Measurements from ENCODE around the gene NAGK.
"Not testable (repeated sequence)": the region's sequence is repeated elsewhere in the genome, so short reads cannot be mapped to it uniquely, and the experiment has no call there.

The NAGK gene

GRCh38 chr2:71068218-71069035, at the start of gene NAGK:
Gene NAGK, plus strand, starts transcription at chr2:71068648. Its CDS starts 36 bp downstream, at chr2:71068684.
- Mint-ChIP-seq H3K27me3 (no peaks in the 10 kb centered on the region), H3K4me3 (peak within 1 kb of the TSS; percentile 90), H3K9me3 (no peaks in the 10 kb centered on the region), H3K4me1 (peaks cover 50% of the 10 kb centered on the region), H3K27ac (peak within 1 kb of the TSS; percentile 97 to 98)
- ATAC-seq = peak; percentile 88
- peak; percentile 98 to 99 for DNase-seq

GRCh38 chr2:71019989-71020388, 48.5 kb upstream of the NAGK start:
- peaks cover 13% of the 10 kb centered on the region for H3K4me1 Mint-ChIP-seq
- H3K9me3 Mint-ChIP-seq, H3K27me3 Mint-ChIP-seq, ATAC-seq, H3K4me3 Mint-ChIP-seq, DNase-seq, H3K27ac Mint-ChIP-seq: not testable (repeated sequence)

GRCh38 chr2:71021394-71021793, 47.1 kb upstream of the NAGK start:
- ATAC-seq, H3K4me3 Mint-ChIP-seq, H3K9me3 Mint-ChIP-seq, H3K27me3 Mint-ChIP-seq, DNase-seq: not testable (repeated sequence)
- H3K4me1 Mint-ChIP-seq = peaks cover 13% of the 10 kb centered on the region
- peak overlapping the region in 1 of 2 donors; percentile 65 for H3K27ac Mint-ChIP-seq

- ATAC-seq, H3K27me3 Mint-ChIP-seq, H3K9me3 Mint-ChIP-seq: not testable (repeated sequence)
- H3K27ac Mint-ChIP-seq = peak overlapping the region in 1 of 2 donors; percentile 88
- peak overlapping the region in 1 of 2 donors; percentile 31 for H3K4me3 Mint-ChIP-seq
- peak; percentile 62 to 80 for DNase-seq
- peaks cover 13% of the 10 kb centered on the region for H3K4me1 Mint-ChIP-seq
Measured at GRCh38 chr2:71023553-71024243, 44.8 kb upstream of the NAGK start.

- not testable (repeated sequence) for DNase-seq, H3K4me3 Mint-ChIP-seq, H3K4me1 Mint-ChIP-seq, ATAC-seq, H3K9me3 Mint-ChIP-seq
- Mint-ChIP-seq H3K27ac (peak overlapping the region in 1 of 2 donors; percentile 55), H3K27me3 (peaks cover 48% of the 10 kb centered on the region)
Measured at GRCh38 chr2:71036296-71036695, 32.2 kb upstream of the NAGK start.

- Mint-ChIP-seq H3K27me3 (peaks cover 11% of the 10 kb centered on the region), H3K27ac (no peak overlapping the region), H3K9me3 (no peaks in the 10 kb centered on the region), H3K4me1 (no peaks in the 10 kb centered on the region), H3K4me3 (no peak overlapping the region)
- DNase-seq (no peak), ATAC-seq (no peak)
Measured at GRCh38 chr2:71042287-71042686, 26.2 kb upstream of the NAGK start.

- no peak overlapping the region for H3K4me3 Mint-ChIP-seq
Measured at GRCh38 chr2:71043531-71044407, 24.7 kb upstream of the NAGK start.

GRCh38 chr2:71045151-71045550, 23.3 kb upstream of the NAGK start:
- DNase-seq (no peak), ATAC-seq (no peak)
- H3K27ac Mint-ChIP-seq = no peak overlapping the region
- no peaks in the 10 kb centered on the region for H3K27me3 Mint-ChIP-seq
- peaks cover 12% of the 10 kb centered on the region for H3K4me1 Mint-ChIP-seq
- H3K4me3 Mint-ChIP-seq = no peak overlapping the region
- no peaks in the 10 kb centered on the region for H3K9me3 Mint-ChIP-seq

More at GRCh38 chr2:71043531-71044407, 24.7 kb upstream of the NAGK start:
- DNase-seq = peak in 1 of 2 donors; percentile 31
- Mint-ChIP-seq H3K4me1 (no peaks in the 10 kb centered on the region), H3K27ac (no peak overlapping the region), H3K27me3 (no peaks in the 10 kb centered on the region), H3K9me3 (no peaks in the 10 kb centered on the region)
- peak; percentile 73 for ATAC-seq

- no peak for DNase-seq
- H3K9me3 Mint-ChIP-seq = no peaks in the 10 kb centered on the region
- no peak overlapping the region for H3K4me3 Mint-ChIP-seq
- H3K4me1 Mint-ChIP-seq = peaks cover 14% of the 10 kb centered on the region
- no peaks in the 10 kb centered on the region for H3K27me3 Mint-ChIP-seq
- ATAC-seq = no peak
- H3K27ac Mint-ChIP-seq = no peak overlapping the region
Measured at GRCh38 chr2:71045865-71046548, 22.4 kb upstream of the NAGK start.

- no peak for DNase-seq
- Mint-ChIP-seq H3K4me1 (peaks cover 14% of the 10 kb centered on the region), H3K9me3 (no peaks in the 10 kb centered on the region), H3K27me3 (no peaks in the 10 kb centered on the region), H3K4me3 (no peak overlapping the region), H3K27ac (no peak overlapping the region)
- no peak for ATAC-seq
Measured at GRCh38 chr2:71048096-71048495, 20.4 kb upstream of the NAGK start.

GRCh38 chr2:71049704-71050360, 18.6 kb upstream of the NAGK start:
- H3K4me3 Mint-ChIP-seq, H3K9me3 Mint-ChIP-seq, H3K27me3 Mint-ChIP-seq: not testable (repeated sequence)
- DNase-seq (peak; percentile 46 to 72), ATAC-seq (peak; percentile 88)
- H3K4me1 Mint-ChIP-seq = peaks cover 14% of the 10 kb centered on the region
- H3K27ac Mint-ChIP-seq = peak overlapping the region; percentile 46 to 54

GRCh38 chr2:71055206-71055740, 13.2 kb upstream of the NAGK start:
- not testable (repeated sequence) for H3K27ac Mint-ChIP-seq, H3K9me3 Mint-ChIP-seq, DNase-seq, H3K27me3 Mint-ChIP-seq, H3K4me1 Mint-ChIP-seq, ATAC-seq, H3K4me3 Mint-ChIP-seq

GRCh38 chr2:71060211-71060610, 8.2 kb upstream of the NAGK start:
- H3K4me1 Mint-ChIP-seq = no peaks in the 10 kb centered on the region
- H3K27ac Mint-ChIP-seq = no peak overlapping the region
- DNase-seq (no peak), ATAC-seq (no peak)
- no peak overlapping the region for H3K4me3 Mint-ChIP-seq
- H3K27me3 Mint-ChIP-seq = peaks cover 15% of the 10 kb centered on the region
- H3K9me3 Mint-ChIP-seq = no peaks in the 10 kb centered on the region

GRCh38 chr2:71060871-71061270, 7.6 kb upstream of the NAGK start:
- DNase-seq (no peak), ATAC-seq (no peak)
- Mint-ChIP-seq H3K4me1 (no peaks in the 10 kb centered on the region), H3K4me3 (no peak overlapping the region), H3K27ac (peak overlapping the region in 1 of 2 donors; percentile 38), H3K9me3 (no peaks in the 10 kb centered on the region), H3K27me3 (peaks cover 15% of the 10 kb centered on the region)
